GM18868 (cell line): Measurements from ENCODE around the gene MACROD2.

Experiments
- ATAC-seq: cut with Tn5 transposase; IDR thresholded peaks from one replicate; pipeline ENCODE4 v1.9.1; 2021; ENCODE audit warnings: mild to moderate bottlenecking, moderate library complexity; ENCODE audit not compliant: unreplicated experiment

Gene MACROD2

DNA sequence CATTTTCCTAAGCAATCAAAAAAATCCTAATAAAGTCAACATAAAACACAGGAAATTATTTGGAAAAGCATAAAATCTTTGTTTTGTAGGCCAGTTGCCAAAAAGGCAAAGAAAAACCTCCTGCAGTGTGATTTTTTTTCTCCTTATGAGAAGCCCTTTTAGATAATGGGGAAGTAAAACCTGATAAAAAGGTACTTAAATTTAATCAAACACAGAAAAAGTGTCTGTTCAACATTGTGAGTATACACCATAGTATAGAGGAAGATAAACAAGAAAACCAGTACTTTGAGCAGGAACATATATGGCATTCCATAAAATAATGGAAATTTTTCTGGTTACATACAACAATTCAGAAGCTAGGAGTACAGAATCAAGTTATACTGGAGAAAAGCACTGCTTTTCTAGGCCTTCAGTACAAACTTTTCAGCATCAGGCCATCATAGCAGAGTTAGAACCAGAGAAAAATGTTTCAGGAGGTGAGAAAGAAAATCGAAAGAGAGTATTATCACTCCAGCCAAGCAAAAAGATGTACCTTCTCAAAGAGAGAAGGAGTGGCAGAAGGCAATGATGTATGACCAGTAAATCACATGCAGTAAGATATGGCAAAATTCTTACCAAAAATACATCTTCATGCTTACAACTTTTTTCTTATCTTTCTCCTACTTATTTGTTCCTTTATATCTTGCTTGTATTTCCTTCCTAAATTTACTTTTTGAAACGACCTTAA lies 2083.0 kb downstream of the MACROD2 start:
- ATAC-seq: no peak

DNA sequence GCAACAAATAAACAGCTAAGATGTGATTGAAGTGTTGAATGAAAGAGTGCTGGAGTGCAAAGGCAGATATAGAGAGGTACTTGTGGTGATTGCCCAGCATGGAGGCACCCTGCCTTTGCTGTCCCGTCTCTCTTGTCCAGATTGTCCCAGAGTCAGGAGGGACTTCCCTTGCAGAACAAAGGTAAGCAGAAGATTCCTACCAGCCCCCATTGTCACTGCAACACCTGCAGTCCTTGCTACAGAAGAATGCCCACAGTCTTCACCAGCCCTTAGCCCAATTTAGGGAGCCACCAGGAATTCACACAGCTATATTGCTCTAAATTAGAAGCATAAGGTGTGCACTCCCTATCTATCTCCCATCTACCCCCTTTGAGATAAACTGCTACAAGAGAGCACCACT lies 2086.1 kb downstream of the MACROD2 start:
- ATAC-seq: no peak

DNA sequence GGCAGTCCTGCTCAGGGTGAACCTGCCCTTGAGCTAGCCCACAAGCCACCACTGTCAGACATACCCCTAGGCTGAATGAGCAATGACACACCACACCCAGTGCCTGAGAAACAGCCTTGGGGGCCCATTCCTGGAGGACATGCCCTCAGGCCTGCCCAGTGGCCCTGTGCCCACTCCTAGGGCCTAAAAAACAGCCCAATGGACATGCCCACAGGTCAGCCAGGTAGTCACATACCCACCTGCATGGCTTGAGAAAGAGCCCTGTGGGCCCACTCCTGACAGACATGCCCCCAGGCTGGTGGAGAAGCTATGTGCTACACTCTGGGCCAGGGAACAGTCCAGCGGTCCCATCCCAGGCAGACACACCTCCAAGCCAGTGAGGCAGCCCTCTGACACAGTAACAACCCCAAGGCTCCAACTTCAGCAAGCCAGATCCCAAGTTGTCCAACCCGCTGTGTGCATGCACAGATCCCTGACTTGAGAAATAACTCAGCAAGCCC lies 2086.8 kb downstream of the MACROD2 start:
- no peak for ATAC-seq

DNA sequence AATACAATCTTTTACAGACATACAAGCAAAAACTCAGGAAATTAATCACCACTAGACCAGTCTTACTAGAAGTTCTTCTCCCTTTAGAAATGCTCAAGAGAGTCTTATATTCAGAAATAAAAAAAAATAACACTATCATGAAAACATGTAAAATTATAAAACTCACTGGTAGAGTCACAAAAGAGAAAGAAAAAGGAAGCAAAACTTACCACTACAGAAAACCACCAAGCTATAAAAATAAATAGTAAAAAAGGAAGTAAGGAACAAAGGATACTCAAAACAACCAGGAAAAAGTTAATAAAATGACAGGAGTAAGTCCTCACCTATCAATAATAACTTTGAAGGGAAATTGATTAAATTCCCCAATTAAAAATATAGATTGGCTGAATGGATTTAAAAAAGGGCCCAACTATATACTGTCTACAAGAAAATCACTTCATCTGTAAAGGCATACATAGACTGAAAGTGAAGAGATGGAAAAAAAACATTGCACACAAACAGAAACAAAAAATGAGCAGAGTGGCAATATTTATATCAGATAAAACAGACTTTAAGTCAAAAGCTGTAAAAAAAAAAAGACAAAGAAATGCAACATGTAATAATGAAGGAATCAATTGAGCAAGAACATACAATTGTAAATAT lies 2088.4 kb downstream of the MACROD2 start:
- no peak for ATAC-seq

DNA sequence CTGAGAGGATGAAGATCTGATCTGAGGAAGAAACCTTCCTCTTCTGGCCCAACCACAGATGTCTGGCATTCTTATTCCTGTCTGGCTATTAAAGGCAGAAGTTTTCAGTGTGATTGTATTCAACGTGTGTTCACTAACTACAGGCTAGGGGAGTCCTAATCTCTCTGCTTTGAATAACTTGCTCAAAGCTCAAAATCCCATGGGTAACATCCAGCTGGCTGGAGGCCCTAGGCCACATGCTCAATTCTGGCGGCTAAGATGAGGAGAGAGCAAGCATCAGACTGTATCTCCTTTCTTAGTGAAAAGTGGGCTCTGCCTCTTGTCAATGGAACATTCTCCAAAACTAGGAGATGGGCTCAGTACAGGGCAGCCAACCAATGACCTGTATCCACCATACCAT lies 2099.9 kb downstream of the MACROD2 start:
- no peak for ATAC-seq

DNA sequence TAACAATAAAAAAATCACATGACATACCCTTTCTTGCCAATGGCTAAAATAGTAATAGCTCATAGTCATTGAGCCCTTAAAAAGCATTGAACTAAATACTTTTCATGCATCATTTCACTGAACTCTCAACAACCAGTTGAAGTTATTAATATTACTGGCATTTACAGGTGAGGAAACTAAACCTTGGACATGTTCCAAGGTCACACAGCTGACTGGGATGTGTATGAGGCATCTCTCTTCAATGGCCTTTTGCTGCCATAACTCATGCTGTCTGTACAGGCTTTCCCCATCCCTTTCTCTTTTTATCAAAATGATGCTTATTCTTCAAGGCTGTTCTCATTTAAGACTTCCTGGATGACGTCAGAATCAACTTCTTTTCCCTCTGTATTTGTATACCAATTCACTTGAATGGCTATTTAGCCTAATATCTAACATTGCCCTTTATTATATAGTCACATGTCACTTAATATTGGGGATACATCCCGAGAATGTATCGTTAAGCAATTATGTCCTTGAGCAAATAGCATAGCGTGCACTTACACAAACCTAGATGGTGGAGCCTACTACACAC lies 2101.5 kb downstream of the MACROD2 start:
- ATAC-seq: no peak

DNA sequence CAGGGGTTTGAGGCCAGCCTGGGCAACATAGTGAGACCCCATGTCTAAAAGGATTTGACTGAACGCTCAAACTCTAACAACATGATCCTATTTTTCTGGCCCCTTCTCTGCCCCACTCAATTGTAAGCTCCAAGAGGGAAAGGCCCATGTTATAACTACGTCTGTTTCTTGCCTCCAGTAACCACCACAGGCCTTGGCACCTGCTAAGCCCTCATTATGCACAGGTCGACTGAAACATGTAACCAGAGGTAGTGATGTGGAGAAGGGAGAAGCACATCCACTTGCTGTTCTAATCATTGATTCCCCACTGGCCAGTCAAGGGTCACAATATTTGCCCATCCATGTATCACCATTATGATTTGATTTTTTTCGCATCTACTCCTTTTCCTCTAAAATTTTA lies 2102.5 kb downstream of the MACROD2 start:
- no peak for ATAC-seq

DNA sequence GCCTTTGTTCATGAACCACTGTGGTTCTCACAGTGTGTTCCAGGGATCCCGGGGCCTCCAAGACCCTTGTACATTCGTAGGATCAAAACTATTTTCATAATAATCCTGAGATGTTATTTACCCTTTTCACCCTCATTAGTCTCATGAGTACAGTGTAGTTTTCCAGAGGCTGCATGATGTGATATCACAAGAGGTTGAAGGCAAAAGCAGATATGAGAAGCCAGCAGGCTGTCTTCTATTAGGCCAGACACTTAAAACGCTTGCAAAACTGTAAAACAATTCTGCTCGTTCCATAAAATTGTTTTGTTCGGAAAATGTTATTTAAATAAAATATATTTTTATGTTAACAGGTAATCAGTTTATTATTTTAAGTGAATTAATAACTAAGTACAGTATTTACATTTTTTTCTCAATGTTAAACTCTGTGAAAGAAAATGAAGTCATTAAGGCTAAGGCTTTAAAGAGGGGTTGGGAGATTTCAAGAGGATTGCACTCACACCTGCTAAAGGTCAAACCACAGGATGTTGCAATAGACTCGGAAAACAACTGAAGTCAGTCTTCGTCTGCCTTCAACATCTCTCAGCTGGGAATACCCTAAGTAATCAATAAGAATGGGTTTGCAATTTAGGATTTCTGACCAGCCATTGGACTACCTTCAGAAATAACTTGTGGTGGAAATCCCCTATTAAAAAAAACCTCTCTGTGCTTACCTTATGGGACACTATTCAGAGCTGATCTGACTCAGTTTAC lies 2103.7 kb downstream of the MACROD2 start:
- ATAC-seq: no peak

DNA sequence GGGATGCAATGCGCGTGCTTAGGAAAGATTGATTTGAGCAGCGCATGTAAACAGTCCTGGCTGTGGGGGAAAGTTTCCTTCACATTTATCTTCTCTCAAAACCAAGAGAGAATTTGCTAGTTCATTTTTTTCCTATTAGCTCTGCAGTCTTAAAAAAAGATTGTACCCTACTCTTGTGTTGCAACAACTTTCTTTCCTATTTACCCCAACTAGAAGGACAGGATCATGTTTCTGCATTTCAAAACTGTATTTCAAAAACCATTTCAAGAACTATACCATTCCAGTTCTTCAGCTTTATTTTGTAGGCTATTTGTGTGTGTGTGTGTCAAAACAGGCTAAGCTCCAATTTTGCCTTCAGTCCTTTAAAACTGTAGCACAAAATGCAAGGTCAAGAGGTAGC lies 2104.8 kb downstream of the MACROD2 start:
- ATAC-seq: no peak

DNA sequence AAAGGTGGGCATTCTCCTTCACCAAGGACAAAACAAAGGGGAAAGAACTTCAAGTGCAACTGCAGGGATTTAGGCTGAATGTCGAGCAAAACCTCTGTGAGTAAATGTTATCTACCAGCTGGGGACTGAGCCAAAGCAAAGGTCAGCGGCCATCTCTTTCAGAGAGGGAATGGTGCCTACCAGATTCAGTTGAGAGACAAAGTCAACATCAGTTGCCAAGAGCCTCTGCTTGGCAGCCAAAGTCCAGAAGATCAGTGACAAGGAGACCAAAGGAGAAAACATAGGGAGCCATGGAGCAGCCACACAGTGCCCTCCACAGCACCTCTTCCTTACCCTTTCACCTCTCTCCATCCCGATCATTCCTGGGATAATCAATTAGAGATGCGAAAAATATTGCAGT lies 2105.5 kb downstream of the MACROD2 start:
- ATAC-seq: no peak
